Stimulated activated CD8-positive, alpha-beta memory T cell treated with anti-CD3 and anti-CD28 coated beads, Interleukin-2, amount 100 ng/mL, for 1 hour (primary cell): ENCODE data around the gene SULT4A1.

Experiments
- DNase-seq, 2 donors: peaks; one replicate each; pipeline ENCODE4 v3.0.0-alpha.2; 2020; ENCODE audit warnings: low read depth in 2 of 2

Gene SULT4A1

DNA sequence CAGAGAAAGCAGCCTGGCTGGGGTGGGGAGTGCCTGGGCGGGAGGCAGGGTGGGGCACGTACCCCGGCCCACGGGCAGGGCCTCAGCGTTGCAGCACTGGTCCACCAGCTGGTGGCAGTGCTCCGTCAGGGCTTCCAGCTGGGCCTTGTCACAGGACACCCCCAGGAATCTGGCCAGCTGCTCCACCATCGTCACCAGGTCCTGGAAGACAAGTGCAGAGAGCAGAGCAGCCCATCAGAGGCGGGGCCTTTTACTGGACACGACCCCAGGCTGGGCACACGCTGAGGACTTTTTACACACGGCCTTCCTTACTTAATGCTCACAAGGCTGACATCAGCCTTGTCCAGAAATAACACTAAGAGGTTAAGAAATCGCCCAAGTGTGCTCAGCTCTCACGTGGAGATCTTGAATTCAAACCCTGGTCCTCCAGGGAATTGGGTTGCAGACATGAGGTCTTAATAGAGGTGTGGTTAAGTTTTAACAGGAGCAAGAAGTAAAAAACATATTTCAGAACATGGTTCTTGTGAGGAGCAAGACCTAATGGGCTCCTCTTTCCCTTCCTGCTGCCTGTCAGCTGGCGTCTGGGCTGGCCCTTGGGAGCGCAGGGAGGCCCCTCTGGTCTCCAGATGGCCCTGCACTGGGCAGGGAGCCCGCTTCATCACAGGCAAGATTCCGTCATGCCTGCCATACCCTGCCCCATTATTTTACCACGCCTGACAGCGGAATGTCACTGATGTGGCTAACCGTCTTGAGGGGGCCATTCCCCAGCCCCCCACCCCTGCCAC, 33.1 kb downstream of the SULT4A1 start:
- no peak for DNase-seq

DNA sequence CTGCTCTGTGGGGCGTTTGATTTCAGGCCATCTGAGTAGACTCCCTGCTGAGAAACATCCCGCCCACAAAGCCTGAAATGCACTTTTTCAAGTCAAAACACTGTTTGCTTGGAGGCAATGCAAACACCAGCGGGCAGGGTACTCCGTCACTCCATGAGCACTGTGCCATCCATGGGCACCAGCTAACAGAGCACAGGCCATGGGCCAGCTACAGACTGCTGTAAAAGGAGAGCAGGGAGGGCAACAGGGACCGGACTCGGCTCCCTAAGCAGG, 33.7 kb downstream of the SULT4A1 start:
- no peak for DNase-seq

DNA sequence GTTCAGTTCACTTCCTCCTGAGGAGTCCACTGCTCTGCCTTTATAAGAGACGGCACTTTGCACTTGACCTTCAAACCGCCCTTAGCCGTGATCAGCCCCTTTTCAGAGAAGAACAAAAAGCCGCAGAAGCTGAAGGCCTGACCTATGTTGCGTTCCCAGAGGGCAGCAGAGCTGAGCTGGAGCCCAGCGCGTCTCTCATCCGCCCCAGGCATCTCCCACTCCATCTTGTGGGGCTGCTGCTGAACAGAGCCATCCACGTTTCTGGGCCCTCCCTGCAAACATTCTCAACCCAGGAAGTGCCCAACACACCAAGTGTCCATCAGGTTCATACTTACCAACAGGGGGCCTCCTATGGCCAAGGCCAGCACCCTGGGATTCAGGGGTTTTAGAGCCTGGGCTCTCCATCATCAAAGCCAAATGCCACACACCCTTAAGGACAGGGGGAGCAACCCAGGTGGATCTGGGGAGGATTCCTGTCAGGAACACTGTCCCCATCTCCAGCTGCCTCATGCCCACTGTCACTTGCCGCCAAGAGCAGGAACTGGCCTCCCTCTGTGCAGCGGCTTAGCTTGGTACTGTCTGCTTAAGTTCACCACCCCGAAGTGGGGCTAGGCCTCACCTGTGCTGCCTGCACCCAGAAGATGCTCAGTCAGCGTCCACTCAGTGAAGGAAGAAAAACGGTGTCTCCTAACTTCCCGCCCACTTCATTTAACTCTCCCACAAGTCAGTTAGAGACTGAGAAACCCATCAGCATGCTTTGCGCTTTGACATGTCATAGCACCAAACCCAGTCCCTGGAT, 34.2 kb downstream of the SULT4A1 start:
- DNase-seq: no peak

DNA sequence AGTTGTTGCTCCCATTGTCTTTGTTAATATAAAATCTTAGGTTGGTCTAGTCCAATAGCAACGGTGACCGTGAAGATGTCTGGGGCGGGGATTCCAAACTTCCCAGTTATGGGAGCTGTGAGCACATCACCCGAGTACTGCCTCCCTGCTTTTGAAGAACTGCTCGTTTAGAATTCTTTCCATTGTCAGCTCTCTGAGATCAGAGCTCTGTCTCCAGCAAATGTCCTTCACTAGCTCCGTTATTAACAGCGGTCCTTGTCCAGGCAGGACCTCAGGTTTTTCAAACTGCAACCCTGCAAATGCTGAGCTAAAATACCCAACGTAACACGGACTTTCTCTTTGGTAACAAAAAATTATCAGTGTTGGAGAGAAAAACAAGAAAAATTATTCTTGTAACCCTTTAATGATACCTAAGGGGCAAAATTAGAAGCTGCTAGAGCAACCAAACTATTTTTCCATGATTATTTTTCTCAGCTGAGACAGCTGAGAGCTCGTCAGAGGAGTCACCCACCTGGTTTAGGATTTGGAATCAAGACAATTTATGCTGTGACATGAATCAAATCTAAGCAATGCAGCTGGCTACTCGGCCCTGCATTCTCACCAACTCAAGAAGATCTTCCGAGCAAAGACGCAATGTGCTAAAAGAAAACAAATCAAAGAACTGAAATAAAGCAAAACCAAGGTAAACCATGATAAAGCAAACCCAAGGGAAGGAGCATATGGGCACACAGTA, 35.1 kb downstream of the SULT4A1 start:
- no peak for DNase-seq

DNA sequence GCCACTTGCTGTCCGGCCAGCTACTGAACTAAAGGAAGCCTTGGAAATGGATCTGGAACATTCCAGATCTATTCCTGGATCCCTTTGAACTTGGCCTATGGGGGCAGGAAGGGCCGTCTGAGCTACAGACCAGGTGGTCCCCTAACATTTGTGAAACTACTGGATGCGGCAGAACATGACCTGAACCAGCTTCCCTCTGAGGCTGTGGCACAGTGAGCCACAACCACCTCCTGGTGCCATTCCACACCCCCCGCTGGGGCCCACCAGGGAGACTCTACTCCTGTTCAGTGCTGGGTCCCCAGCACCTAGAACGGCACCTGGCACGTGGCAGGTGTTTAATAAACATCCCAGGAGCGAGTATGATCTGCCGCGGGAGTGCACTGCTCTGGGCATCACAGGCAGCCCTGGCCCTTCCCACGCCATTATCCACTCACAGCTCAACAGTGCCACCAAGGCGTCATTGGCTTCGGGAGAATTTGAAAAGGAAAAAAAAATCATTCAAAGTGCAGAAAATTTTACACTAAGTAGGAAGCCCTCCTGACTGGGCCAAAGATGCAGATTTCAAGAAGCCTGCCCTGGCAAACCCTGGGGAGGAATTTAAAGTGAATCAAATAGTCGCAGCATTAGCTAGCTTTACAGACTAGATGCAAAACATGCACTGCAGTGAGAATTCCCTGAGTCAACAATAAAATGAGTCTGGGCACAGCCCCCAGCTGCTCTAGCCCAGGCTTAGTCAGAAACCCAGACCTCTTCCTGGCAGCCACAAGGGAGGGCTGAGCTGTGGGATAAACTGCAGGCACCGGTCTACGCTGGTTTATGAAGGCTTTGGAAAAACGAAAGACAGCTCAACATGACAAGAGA, 35.9 kb downstream of the SULT4A1 start:
- no peak for DNase-seq

DNA sequence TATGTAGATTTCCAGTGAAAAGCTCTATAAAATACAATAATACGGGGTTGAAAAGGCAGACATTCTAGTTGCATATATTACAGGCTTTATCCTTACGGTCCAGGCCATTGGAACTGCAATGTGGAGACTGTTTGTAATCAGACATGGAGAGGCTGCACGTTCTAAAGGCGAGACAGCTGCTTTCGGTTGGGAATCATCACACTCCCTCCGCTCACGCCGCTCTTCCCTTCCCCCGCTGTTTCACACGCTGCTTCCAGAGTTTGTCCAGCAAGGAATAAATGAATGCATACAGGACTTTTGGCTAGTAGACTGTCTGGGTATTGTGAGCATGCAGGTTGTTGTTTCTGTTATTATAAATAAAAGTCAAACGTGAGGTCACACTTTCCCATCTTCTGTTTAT, 36.7 kb downstream of the SULT4A1 start:
- no peak for DNase-seq

DNA sequence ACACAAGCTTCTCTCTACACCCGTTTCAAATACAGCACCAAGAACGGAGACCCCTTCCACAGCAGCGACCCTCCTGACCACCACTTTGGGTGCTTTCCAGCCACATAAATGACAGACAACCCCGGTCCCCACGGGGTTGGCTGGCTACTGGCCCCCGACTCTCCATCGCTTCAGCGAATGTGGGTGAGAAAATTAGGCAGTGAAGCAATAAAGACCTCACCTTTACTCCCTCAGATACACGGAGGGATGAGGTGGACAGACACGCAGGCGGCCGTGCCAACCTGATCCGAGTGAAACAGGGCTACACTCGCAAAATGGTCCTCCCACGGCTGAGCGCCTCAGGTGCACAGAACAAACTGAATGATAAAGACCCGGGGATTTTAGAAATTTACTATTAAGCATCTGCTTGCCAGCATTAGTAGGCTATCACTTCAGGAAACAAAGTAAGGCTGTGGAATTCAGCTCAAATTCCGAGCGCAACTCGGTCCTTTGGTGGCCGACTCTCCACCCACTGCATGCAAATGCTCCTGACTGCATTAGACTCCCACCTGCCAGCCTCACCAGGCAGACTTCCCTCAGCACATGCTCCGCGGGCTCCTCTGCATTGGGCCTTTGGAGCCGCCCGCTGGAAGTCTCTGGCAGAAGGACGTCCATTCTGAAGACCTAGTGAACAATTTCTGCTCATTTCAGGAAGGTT, 37.4 kb downstream of the SULT4A1 start:
- DNase-seq: no peak

DNA sequence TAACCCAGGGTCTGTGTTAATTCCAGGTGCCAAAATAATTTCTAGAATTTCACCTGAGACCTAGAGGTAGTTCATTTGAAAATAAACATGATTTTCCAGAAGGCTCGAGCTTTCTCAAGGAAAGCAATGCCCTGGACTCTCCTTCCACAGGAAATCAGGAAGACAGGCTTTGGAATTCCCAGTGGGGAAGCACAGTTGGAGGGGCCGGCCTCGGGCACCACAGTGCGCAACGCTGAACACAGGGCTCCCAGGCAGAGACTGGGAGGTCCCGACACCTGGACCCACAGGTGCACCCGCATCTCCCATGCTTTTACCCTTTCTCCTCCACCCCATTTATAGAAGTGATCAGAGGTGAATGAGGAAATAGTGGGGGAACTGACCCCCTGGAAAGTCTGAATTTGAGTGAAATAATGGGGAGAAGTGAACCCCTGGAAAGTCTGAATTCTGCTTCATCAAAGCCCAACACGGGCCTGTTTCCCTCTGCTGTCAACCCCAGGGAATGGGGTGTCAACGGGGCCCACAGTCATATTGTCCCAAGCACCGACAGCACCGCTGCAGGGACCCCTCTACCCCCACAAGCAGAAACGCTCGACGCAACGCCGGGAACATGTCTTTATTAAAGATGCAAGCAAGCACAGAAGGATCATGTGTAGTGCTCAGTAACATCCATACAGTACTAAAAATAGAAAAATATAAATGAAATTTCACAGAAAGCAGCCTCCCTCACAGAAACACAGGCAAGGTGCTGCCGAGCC, 38.2 kb downstream of the SULT4A1 start:
- no peak for DNase-seq

DNA sequence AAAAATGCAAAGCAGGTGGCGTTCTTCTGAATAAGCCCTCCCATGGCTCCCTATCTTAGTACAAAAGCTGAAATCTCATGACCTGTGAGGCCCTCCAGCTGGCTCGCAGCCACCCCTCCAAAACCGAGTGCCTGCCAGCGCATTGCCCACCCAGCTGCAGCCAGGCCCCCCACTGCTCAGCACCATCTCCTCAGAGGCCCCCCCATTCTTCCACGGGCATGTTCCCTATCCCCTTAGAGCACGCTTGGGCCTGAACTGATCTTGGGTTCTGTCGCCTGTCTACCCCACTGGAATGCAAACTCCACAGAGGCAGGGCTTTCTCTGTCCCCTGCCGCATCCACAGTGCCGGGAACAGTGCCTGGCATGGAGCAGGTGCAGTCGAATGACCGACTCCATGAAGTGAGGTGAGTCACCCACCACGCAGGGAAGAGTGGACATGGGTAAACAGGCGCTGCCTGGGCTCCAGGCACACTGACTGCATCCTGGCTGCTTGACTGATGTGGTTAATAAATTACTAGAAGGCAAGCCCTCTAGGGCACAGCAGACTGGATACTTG, 38.9 kb downstream of the SULT4A1 start:
- DNase-seq: no peak

DNA sequence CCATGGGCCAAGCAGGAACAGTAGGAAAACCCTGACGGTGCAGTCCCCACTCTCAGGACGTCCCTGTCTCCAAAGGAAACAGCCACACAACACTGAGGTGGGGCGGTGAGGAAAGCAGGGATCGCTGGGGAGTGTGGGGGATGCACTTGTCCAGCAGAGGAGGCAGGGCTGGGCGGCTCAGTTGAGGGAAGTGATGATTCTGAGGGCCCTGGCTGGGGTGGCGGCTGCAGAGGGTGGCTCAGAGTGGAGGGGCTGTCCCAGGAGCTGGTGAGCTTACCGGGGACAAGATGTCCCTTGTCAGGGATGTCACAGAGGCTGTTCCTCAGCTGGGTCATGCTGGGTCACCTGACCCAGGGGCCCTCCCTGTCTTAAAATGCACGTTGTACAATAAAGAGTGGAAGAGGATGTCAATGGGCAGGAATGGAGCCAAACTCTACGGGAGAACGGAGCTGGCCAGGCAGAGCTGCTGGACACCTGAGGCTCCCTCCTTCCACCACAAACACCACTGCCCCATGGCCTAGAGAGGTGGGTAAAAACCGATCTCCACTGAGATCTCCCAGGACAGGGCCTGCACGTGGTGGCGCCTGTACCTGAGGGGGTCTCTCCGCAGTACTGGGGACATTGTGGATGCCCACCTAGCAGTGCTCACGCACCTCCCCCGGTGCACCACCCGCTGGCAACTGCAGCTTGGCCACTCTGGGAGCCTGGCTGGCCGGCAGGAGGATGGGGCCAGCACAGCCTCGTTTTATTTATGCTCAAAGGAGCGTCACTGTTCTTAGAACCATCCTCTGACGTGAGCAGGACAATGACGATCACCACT, 40.5 kb downstream of the SULT4A1 start:
- no peak for DNase-seq

DNA sequence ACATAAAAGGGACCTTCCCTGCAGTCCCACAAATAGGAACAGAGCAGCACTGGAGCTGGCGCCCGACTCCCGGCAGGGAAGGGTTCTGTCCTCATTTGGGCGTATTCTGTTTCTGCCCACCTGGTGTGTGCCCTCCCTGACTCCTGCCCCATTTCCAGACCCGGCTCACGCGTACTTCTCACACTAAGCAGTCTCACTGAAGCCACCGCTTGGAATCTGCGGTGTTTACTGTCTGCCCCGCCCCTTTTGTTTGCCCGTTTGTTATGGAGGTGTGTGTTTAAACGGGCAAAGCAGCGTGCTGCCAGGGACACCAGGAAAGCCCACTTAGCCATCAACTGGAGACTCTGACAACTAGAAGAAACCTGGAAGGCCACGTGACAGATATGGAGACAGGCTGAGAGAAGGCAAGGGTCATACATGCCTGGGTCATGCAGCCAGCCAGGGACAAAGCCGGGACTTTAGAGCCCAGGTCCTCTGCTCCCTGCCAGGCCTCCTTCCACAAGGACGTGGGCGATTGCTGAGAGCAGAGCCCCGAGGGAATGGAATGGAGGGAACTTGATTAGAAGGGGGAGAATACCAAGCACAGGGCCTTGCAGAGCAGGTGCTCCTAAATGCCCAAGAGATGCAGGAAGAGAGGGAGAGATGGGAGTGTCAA, 41.5 kb downstream of the SULT4A1 start:
- DNase-seq: no peak

DNA sequence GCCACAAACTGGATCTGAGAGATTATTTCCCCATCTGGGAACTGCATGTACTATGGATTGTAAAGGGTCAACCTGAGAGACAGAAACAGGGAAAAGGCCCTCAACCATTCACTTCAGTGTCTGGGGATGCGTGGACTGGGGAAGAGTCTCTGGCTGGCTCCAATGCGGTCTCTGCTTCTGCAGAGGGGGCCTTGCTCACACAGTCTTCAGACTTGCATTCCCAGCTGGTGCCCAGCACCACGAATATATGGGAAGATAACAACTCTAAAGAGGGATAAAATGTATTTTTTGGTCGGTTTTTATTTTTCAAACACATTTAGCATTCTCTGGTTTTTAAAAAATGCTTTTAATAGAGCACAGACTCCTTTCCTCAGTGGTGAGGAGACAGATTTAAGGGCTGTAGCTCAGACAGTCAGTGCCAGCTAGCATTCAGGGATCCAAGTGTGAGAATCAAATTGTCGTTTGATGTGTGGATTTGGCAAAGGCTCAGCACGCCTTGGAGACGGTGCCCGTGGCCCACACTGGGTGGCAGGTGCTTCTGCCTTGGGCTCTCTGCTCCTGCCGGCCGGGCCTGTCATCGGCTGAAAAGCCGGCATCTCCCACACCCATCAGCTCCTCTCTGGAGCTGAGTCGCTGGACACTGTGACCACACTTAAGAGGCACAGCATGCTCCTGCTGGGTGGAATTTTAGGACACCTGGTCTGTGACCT, 42.2 kb downstream of the SULT4A1 start:
- DNase-seq: no peak

DNA sequence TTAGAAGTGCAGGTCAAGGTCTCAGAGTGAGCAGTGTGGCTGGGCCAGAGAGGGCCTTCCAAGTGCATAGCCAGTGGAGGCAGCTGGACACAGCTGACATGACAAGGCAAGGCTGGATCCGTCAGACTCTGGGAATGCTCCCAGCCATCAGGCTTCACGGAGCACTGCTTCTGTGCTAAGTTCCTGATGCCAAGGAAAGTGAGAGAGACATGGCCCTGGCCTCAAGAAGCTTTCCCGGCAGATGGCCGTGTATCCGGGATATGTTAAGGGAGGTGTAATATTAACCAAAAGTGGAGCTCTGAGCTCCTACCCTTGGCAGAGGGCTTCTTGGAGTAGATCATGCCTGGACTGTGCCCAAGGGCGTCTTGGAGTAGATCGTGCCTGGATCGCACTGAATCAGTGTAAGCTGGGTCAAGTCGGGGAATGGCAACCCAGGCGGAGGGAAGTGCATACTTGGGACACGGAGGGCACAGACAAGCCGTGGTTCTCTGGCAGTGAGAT, 42.8 kb downstream of the SULT4A1 start:
- no peak for DNase-seq

DNA sequence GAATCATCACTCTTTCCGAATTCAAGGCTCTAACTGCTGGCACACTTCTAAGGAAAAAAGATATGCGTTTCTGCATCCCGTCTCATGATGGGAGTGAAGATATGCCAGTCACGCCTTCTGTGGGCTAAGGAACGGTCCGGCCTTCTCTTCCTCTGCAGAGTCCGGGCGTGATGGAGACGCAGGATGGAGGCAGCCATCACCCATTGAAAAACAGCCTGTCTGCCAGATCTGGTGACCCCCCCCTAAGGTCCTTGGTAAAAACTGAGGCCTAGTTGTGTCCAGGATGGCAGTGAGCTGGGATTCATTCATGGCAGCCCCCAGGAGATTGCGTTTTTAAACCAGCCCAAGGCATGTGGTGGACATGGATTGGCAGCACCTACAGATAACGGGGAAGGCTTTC, 43.3 kb downstream of the SULT4A1 start:
- no peak for DNase-seq

DNA sequence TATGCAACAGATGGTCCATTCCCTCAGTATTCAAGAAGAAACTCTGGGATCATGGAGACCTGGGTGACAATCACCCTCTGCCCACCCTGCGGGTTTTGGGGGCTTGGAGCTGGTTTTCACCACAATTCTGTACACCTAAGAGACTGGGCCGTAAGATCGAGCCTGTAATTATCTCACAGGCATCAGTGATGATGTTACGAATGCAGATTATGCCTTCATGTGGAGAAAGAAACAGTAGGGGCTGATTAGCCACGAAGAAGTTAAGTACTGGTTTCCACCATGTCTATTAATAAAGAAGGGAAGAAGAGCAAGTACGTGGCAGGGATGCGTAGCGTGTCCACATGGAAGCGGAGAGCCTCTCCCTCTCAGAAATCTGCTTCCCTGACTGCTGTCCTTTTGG, 44.9 kb downstream of the SULT4A1 start:
- no peak for DNase-seq

DNA sequence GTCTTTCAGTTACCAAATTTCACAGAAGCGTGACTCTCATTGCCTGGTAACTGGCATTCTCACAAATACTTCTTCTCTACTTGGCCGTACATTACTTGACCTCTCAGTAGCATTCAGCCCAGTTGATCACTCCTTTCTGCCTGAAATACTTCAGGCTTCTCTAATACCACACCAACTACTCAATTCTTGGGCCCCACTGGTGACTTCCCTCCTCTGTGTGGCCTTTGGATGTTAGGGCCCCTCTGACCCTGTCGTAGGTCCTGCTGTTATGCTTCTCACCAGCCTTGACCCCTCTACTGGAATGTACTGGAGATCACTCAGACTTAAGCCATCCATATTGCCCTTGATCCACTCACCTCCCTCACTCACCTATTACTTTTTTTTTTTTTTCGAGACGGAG, 48.0 kb downstream of the SULT4A1 start:
- no peak for DNase-seq

DNA sequence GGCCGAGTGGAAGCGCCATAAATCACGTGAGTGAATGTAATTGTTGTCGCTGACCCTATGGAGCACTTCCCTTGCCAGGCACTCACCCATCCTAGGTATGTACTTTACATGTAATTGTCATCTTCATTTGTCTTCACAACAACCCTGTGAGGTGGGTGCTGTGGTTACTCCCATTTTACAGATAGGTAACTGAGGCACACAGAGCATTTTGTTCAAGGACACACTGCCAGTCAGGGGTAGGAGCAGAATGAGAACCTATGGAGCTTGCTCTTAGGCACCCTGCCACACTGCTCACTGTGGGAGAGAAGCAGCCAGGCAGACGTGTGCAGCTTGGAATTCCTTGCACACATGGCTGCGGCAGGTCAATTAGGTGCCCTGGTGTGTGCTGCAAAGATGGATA, 49.4 kb downstream of the SULT4A1 start:
- DNase-seq: no peak
